Muscle layer of colon (tissue), 2 donors: ENCODE results near the gene GJC1.
"Not testable (repeated sequence)": the region's sequence is repeated elsewhere in the genome, so short reads cannot be mapped to it uniquely, and the experiment has no call there.

Source experiments
- H3K27ac ChIP-seq: one replicate; pipeline ENCODE4 v1.7.0; 2013; ENCODE audit warnings: low read depth, mild to moderate bottlenecking, low read length, moderate library complexity
- H3K27me3 ChIP-seq, 2 donors: one replicate each; pipeline ENCODE4 v1.7.0; 2013; ENCODE audit warnings: low read length in 2 of 2, mild to moderate bottlenecking in 2 of 2; ENCODE audit not compliant: insufficient read depth in 2 of 2, control insufficient read depth in 1 of 2
- H3K36me3 ChIP-seq: one replicate; pipeline ENCODE4 v1.7.0; 2013; ENCODE audit warnings: mild to moderate bottlenecking, low read length; ENCODE audit not compliant: insufficient read depth
- H3K4me1 ChIP-seq: one replicate; pipeline ENCODE4 v1.7.0; 2013; ENCODE audit warnings: mild to moderate bottlenecking, low read length; ENCODE audit not compliant: insufficient read depth
- H3K4me3 ChIP-seq, 2 donors: one replicate each; pipeline ENCODE4 v1.7.0; 2013; ENCODE audit warnings: low read length in 2 of 2, low read depth in 1 of 2, mild to moderate bottlenecking in 1 of 2, moderate library complexity in 1 of 2
- H3K9ac ChIP-seq: one replicate; pipeline ENCODE4 v1.7.0; 2013; ENCODE audit warnings: low read length
- H3K9me3 ChIP-seq: one replicate; pipeline ENCODE4 v1.7.0; 2013; ENCODE audit warnings: mild to moderate bottlenecking, low read length
- donor health status: abdominal sarcoma.
- donor health status: Adenocarcinoma of cecum.

The GJC1 gene

DNA sequence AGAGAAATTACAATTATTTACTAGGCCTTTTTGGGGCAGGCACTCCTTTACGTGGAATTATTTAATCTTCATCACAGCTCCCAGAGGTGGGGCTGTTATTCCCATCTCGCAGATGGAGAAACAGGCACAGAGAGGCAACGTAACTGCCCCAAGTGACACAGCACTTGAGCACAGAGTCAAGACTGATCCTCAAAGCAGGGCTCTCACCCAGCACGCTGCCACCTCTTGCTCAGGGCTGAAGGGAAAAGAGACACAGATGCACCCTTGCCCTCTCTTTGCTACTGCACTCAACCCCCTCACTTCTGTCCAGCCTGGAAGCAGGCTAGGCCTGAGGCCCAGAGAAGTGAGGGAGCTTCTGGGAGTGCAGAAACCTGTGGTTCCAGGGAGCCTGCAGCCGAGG is 66.9 kb downstream of the GJC1 start:
- Histone ChIP-seq H3K27ac (no peak overlapping the region), H3K4me3 (no peak overlapping the region), H3K36me3 (no peaks in the 10 kb centered on the region)

GRCh38 chr17:44761932-44762810 is 67.9 kb downstream of the GJC1 start:
- H3K9me3 ChIP-seq: no peaks in the 10 kb centered on the region
- H3K27me3 ChIP-seq: peaks cover 14 to 42% of the 10 kb centered on the region in 2 donors
- no peaks in the 10 kb centered on the region for H3K4me1 ChIP-seq
- no peak overlapping the region for H3K27ac ChIP-seq
- H3K36me3 ChIP-seq: no peaks in the 10 kb centered on the region
- no peak overlapping the region for H3K9ac ChIP-seq
- H3K4me3 ChIP-seq: no peak overlapping the region

More for the DNA sequence above, 66.9 kb downstream of the GJC1 start:
- Histone ChIP-seq H3K27me3 (peaks cover 14 to 34% of the 10 kb centered on the region in 2 donors), H3K9me3 (no peaks in the 10 kb centered on the region), H3K9ac (no peak overlapping the region), H3K4me1 (no peaks in the 10 kb centered on the region)

DNA sequence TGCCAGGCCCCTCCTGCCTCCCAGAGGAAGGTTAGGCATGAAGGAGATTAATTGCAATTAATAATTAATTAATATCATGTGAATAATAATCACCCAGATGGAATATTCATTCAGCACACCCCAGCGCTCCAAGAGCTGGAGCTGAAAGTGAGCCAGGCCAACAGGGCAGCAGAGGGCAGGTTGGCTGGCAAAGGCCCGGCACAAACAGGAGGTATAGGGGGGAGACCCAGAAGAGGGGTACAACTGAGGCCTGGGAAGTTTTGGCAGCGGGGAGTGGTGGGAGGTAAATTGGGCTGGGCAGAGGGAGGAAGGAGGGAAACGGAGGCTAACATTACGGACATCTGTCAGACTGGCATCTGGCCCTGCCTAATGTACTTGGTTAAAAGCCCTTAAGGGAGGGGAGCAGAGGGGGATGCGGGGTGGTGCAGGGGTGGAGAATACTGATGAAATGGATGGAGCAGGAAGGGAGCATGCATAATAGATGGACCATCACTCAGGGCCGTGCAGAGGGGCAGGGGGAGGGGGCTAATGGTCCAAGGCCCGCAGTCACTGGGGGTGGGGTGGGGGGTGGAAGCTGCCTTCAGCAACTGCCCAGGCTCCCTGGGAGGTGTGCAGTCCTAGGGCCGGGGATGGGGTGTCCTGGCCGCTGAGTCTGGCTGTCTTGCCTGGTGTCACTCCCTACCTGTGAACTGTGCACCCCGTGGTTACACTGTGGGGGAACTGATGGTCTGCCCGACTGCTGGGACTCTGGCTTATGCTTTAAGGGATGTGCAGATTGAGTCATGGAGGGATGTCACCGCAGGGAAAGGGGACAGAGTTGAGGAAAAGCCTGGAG is 69.4 kb downstream of the GJC1 start:
- no peak overlapping the region for H3K4me3 ChIP-seq
- H3K36me3 ChIP-seq: no peaks in the 10 kb centered on the region
- peaks cover 14 to 37% of the 10 kb centered on the region in 2 donors for H3K27me3 ChIP-seq
- no peak overlapping the region for H3K9ac ChIP-seq
- no peaks in the 10 kb centered on the region for H3K4me1 ChIP-seq
- no peak overlapping the region for H3K27ac ChIP-seq
- H3K9me3 ChIP-seq: no peaks in the 10 kb centered on the region

GRCh38 chr17:44759916-44760243 is 70.2 kb downstream of the GJC1 start:
- Histone ChIP-seq H3K27me3 (peaks cover 14 to 37% of the 10 kb centered on the region in 2 donors), H3K4me3 (no peak overlapping the region), H3K36me3 (no peaks in the 10 kb centered on the region), H3K27ac (no peak overlapping the region), H3K4me1 (no peaks in the 10 kb centered on the region), H3K9me3 (no peaks in the 10 kb centered on the region), H3K9ac (no peak overlapping the region)

DNA sequence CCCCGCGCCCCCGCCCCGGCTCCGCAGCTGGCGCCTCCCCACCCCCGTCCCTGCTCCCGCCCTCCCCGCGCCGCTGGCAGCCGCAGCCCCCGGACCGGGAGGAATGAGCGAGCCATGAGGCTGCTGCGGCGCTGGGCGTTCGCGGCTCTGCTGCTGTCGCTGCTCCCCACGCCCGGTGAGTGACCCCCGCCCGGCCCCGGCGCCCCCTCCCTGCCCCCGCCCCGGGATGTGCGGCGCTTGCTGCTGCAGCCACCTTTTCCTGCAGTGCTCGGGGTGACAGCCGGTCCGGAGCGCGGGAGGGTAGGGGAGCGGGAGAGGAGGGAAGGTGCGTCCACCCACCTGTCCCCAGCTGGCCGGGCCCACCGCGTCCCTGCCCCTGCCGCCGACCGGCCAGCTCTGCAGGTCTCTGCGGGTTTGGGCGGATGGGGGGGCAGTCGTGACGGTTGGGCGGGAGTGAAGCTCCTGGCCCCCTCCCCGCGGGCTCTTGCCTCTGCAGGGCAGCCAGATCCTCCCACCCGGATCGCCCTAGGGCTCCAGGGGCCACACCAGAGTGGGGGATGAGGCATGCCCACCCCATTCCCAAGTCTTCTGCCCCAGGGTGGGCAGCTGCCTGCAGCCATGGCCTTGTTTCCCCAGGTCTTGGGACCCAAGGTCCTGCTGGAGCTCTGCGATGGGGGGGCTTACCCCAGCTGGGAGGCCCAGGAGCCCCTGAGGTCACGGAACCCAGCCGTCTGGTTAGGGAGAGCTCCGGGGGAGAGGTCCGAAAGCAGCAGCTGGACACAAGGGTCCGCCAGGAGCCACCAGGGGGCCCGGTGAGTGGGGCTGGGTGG is 70.8 kb downstream of the GJC1 start:
- H3K4me1 ChIP-seq: no peaks in the 10 kb centered on the region
- H3K36me3 ChIP-seq: no peaks in the 10 kb centered on the region
- peaks cover 14 to 37% of the 10 kb centered on the region in 2 donors for H3K27me3 ChIP-seq
- H3K27ac ChIP-seq: no peak overlapping the region
- no peak overlapping the region for H3K9ac ChIP-seq
- no peak overlapping the region for H3K4me3 ChIP-seq
- H3K9me3 ChIP-seq: no peaks in the 10 kb centered on the region

DNA sequence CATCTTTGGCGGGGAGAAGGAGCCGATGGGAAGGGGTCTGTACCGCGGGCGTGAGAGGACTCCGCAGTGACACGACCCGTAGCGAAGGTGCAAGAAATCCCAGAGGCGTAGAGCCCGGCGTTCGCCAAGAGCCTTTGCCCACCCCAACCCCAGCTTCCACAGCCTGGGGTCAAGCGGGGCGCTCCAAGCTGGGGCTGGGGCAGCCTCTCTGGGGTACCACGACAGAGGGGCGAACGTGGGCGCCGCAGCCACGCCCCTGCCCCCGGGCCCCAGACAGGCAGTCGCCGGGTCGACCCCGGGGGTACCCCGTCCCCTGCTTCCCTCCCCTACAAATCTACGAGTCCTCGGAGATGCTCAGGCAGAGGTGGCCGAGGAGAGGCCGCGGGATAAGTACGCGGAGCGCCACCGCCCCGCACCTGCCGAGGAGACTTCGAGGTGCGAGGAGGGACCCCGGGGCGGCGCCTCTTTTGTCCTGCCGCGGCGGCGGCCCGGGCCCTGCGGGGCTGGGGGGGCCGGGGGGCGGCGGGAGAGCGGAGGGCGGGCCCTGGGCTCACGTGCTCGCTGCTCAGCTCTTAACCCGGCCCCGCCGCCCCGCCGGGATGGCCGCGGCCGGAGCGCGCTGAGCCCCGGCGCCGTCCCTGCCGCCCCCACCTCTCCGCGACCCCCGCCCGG is 71.5 kb downstream of the GJC1 start, which contains the start of gene ADAM11:
ADAM11 (plus strand) TSS at position 575 of the 672 bp plus-strand sequence. CDS start 212 bp downstream, outside the sequence.
- Histone ChIP-seq H3K9ac (no peak within 1 kb of the TSS), H3K27ac (no peak within 1 kb of the TSS), H3K36me3 (no peaks in the 10 kb centered on the region), H3K9me3 (no peaks in the 10 kb centered on the region), H3K4me1 (no peaks in the 10 kb centered on the region), H3K27me3 (peaks cover 14 to 37% of the 10 kb centered on the region in 2 donors), H3K4me3 (no peak within 1 kb of the TSS)

DNA sequence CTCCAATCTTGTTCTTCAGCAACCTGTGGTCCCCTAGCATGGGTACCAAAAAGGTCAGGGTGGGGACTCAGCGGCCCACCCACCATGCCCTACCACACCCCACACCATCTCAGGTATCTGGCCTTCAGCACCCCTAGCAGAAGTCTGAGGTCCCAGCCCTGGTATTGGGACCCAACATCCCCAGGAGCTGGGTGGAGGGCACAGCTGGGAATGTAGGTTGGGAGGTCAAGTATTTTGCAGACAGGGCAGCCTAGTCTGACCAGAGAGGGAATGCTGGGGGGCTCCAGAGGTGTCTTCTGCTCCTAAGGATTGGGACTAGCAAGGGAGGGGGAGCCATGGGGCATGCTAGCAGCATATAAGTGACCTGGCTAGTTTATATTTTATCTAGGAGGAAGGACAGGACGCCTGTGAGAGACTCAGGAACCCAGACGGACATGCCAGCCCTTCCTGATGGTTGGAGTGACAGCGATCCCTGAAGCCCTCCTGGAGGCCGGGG is 72.1 kb downstream of the GJC1 start:
- no peak overlapping the region for H3K27ac ChIP-seq
- no peaks in the 10 kb centered on the region for H3K36me3 ChIP-seq
- peaks cover 14 to 37% of the 10 kb centered on the region in 2 donors for H3K27me3 ChIP-seq
- H3K9me3 ChIP-seq: no peaks in the 10 kb centered on the region
- no peaks in the 10 kb centered on the region for H3K4me1 ChIP-seq
- no peak overlapping the region for H3K4me3 ChIP-seq
- H3K9ac ChIP-seq: no peak overlapping the region

DNA sequence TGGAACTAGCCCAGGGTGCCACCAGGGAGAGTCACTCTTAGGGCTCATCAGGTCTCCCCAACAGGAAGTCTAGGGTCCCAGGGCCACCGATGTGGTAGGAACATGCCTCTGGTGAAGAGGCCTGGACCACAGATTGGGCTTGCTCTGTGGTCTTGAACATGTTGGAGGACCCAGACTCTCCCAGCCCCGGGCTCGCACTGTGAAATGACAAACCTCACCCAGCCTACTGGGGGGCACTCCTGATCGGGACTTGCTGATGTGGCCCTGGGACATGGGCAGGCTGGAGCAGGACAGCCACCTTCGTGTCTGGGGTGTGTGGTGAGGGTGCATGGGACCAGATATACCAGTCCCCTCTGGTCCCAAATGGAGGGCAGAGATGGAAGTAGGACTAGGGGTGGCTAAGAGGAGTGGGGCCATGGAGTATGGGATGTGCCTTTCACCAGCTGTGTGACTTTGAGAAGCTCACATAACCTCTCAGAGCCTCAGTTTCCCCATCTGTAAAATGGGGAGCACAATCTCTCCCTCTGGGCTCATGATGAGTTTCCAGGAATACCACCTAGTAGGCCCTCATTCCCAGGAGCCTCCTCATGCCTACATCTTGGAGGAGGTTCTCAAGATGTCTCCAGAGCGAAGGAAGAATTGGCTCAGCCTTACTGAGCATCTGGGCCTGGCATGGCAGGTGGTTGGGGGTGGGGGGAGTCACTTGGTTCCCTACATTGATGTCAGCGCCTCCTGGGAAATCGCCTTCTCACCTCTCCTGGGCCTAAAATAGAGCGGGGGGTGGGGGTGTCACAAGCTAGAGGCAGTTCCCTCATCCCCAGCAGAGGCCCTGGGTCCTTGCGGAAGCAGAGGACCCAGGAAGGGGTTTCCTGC is 72.8 kb downstream of the GJC1 start:
- Histone ChIP-seq H3K9me3 (no peaks in the 10 kb centered on the region), H3K4me1 (no peaks in the 10 kb centered on the region), H3K4me3 (no peak overlapping the region), H3K27ac (no peak overlapping the region), H3K9ac (no peak overlapping the region), H3K27me3 (peaks cover 14 to 37% of the 10 kb centered on the region in 2 donors), H3K36me3 (no peaks in the 10 kb centered on the region)

DNA sequence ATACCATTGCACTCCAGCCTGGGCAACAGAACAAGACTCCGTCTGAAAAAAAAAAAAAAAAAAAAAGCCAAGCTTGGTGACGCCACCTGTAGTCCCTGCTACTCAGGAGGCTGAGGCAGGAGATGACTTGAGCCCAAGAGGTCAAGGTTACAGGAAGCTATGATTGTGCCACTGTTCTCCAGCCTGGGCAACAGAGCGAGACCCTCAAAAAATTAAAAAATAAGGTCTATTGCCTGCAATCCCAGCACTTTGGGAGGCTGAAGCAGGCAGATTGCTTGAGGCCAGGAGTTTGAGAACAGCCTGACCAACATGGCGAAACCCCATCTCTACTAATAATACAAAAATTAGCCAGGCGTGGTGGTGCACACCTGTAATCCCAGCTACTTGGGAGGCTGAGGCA is 74.9 kb downstream of the GJC1 start:
- not testable (repeated sequence) for H3K36me3 ChIP-seq, H3K9me3 ChIP-seq, H3K4me1 ChIP-seq, H3K4me3 ChIP-seq, H3K9ac ChIP-seq, H3K27ac ChIP-seq
- H3K27me3 ChIP-seq: peaks cover 3 to 24% of the 10 kb centered on the region in 2 donors

GRCh38 chr17:44754276-44754675 is 75.8 kb downstream of the GJC1 start:
- Histone ChIP-seq H3K36me3 (no peaks in the 10 kb centered on the region), H3K9ac (no peak overlapping the region), H3K4me3 (no peak overlapping the region), H3K9me3 (no peaks in the 10 kb centered on the region), H3K27me3 (peaks cover 0 to 15% of the 10 kb centered on the region in 2 donors), H3K4me1 (no peaks in the 10 kb centered on the region), H3K27ac (no peak overlapping the region)
